Measurements from ENCODE around the gene HELZ.
"Not testable (repeated sequence)": the region's sequence is repeated elsewhere in the genome, so short reads cannot be mapped to it uniquely, and the experiment has no call there.

HELZ gene

GRCh38 chr17:67095803-67096202 is 149.2 kb downstream of the HELZ start:
- in situ Hi-C loops (cut with HindIII; ENCODE audit: low sequenced_read_pairs): no loop called here

- in situ Hi-C loops (cut with HindIII; ENCODE audit: low sequenced_read_pairs): not testable (repeated sequence)
Observed at GRCh38 chr17:67095291-67095690, 149.7 kb downstream of the HELZ start.

- in situ Hi-C loops (cut with HindIII; ENCODE audit: low sequenced_read_pairs): no loop called here
Observed at GRCh38 chr17:67093348-67093747, 151.6 kb downstream of the HELZ start.

GRCh38 chr17:67092710-67093109 is 152.3 kb downstream of the HELZ start:
- in situ Hi-C loops (cut with HindIII; ENCODE audit: low sequenced_read_pairs): not testable (repeated sequence)

- in situ Hi-C loops (cut with HindIII; ENCODE audit: low sequenced_read_pairs): no loop called here
Observed at GRCh38 chr17:67092291-67092690, 152.7 kb downstream of the HELZ start.

- in situ Hi-C loops (cut with HindIII; ENCODE audit: low sequenced_read_pairs): no loop called here
Observed at GRCh38 chr17:67090341-67090740, 154.7 kb downstream of the HELZ start.

- in situ Hi-C loops (cut with HindIII; ENCODE audit: low sequenced_read_pairs): no loop called here
Observed at GRCh38 chr17:67088639-67089038, 156.4 kb downstream of the HELZ start.

GRCh38 chr17:67085406-67085805 is 159.6 kb downstream of the HELZ start:
- in situ Hi-C loops (cut with HindIII; ENCODE audit: low sequenced_read_pairs): no loop called here

- in situ Hi-C loops (cut with HindIII; ENCODE audit: low sequenced_read_pairs): no loop called here
Observed at GRCh38 chr17:67082107-67082506, 162.9 kb downstream of the HELZ start.

- in situ Hi-C loops (cut with HindIII; ENCODE audit: low sequenced_read_pairs): no loop called here
Observed at GRCh38 chr17:67080804-67081203, 164.2 kb downstream of the HELZ start.

- in situ Hi-C loops (cut with HindIII; ENCODE audit: low sequenced_read_pairs): no loop called here
Observed at GRCh38 chr17:67079491-67079890, 165.5 kb downstream of the HELZ start.

GRCh38 chr17:67078292-67078691 is 166.7 kb downstream of the HELZ start:
- in situ Hi-C loops (cut with HindIII; ENCODE audit: low sequenced_read_pairs): no loop called here

GRCh38 chr17:67076290-67076689 is 168.7 kb downstream of the HELZ start:
- in situ Hi-C loops (cut with HindIII; ENCODE audit: low sequenced_read_pairs): no loop called here

GRCh38 chr17:67074781-67075180 is 170.2 kb downstream of the HELZ start:
- in situ Hi-C loops (cut with HindIII; ENCODE audit: low sequenced_read_pairs): no loop called here

GRCh38 chr17:67072885-67073284 is 172.1 kb downstream of the HELZ start:
- in situ Hi-C loops (cut with HindIII; ENCODE audit: low sequenced_read_pairs): no loop called here

GRCh38 chr17:67071595-67071994 is 173.4 kb downstream of the HELZ start:
- in situ Hi-C loops (cut with HindIII; ENCODE audit: low sequenced_read_pairs): no loop called here

GRCh38 chr17:67069603-67070136 is 175.3 kb downstream of the HELZ start:
- in situ Hi-C loops (cut with HindIII; ENCODE audit: low sequenced_read_pairs): no loop called here

GRCh38 chr17:67068999-67069398 is 176.0 kb downstream of the HELZ start:
- in situ Hi-C loops (cut with HindIII; ENCODE audit: low sequenced_read_pairs): no loop called here

- in situ Hi-C loops (cut with HindIII; ENCODE audit: low sequenced_read_pairs): no loop called here
Observed at GRCh38 chr17:67067571-67068482, 177.2 kb downstream of the HELZ start.

- in situ Hi-C loops (cut with HindIII; ENCODE audit: low sequenced_read_pairs): no loop called here
Observed at GRCh38 chr17:67066717-67067116, 178.3 kb downstream of the HELZ start.

GRCh38 chr17:67063141-67063540 is 181.9 kb downstream of the HELZ start:
- in situ Hi-C loops (cut with HindIII; ENCODE audit: low sequenced_read_pairs): no loop called here

GRCh38 chr17:67059372-67059771 is 185.6 kb downstream of the HELZ start:
- in situ Hi-C loops (cut with HindIII; ENCODE audit: low sequenced_read_pairs): no loop called here

Data from endothelial cell of hepatic sinusoid (primary cell).